ENCODE data around the gene SUN2. TPM values are rescaled to one million over a fixed set of nuclear protein-coding genes. Genes with fewer than 3 reads are reported as not detected.
A peak's percentile ranks its signal among the peaks of the same experiment; 100 is the strongest.

Gene SUN2
- total and polyA plus RNA-seq, 9 of the 15 experiments (the other 6 are each of a cell fraction or from before 2014, with no cell fraction given): 0.11 to 42.6 (median 16.7) TPM

DNA sequence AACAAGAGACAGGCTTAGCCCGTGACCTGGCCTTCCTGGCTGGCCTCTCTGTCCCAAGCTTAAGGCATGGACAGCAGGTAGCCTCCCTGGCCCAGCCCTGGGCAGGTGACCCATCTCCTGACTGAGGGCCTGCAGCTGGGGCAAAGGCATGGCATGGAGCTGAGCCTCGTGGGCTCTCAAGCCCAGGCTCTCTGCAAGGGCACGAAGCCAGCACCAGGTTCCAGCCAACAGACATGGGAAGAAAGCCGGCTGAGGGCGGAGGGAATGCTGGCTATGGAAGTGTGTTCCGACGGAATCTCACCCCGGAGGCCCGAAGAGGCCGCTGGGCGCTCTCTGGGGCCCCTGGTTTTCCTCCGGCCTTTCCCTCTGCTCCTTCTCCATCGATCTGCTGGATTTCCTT is 25.2 kb upstream of the SUN2 start:
- Histone ChIP-seq H2AFZ (ENCODE audit: low read depth, low read length) (no peak overlapping the region), H3K4me3 (no peak overlapping the region), H3K9me1 (ENCODE audit: control insufficient read depth, insufficient read depth, low read length) (no peaks in the 10 kb centered on the region), H3K27me3 (ENCODE audit: control insufficient read depth in 2 of 2, insufficient read depth in 2 of 2, low read length in 2 of 2) (no peaks in the 10 kb centered on the region), H3K9me3 (replicated peaks; ENCODE audit: control insufficient read depth, insufficient read depth, low read depth, low read length) (no peaks in the 10 kb centered on the region), H4K20me1 (replicated peaks; ENCODE audit: control insufficient read depth, insufficient read depth, low read length) (no peaks in the 10 kb centered on the region), H3K27ac (ENCODE audit: extremely low read depth, low read depth, low read length) (no peak overlapping the region), H3K4me1 (replicated peaks in 1 of 2; ENCODE audit: control insufficient read depth in 2 of 2, insufficient read depth in 2 of 2, low read length in 2 of 2) (peaks cover 33 to 44% of the 10 kb centered on the region in 2 experiments), H3K36me3 (ENCODE audit: control insufficient read depth, insufficient read depth, low read length) (no peaks in the 10 kb centered on the region), H3K4me2 (ENCODE audit: insufficient read depth, low read length) (no peak overlapping the region), H3K79me2 (ENCODE audit: control insufficient read depth, insufficient read depth, low read length) (no peaks in the 10 kb centered on the region; the same call in 2 of the 3 replicates), H3K9ac (ENCODE audit: insufficient read depth in 1 of 2, low read depth in 2 of 2, low read length in 2 of 2) (peak overlapping the region in 1 of 2 experiments; percentile 28; a peak in 2 of 4 replicates)
- no peak for ATAC-seq
- BruUV-seq (replicated peaks): no TSS peak
- no peak for DNase-seq (ENCODE audit: extremely low read depth in 1 of 4, low spot score in 3 of 4)
- no peak for TF ChIP-seq TAF1 (IDR thresholded peaks at IDR 0.05; ENCODE audit: control insufficient read depth, extremely low read depth, insufficient read depth, low read length, severe bottlenecking)
- no peak for TF ChIP-seq ARID2 (IDR thresholded peaks at IDR 0.05)
- TF ChIP-seq, protein P1, sequence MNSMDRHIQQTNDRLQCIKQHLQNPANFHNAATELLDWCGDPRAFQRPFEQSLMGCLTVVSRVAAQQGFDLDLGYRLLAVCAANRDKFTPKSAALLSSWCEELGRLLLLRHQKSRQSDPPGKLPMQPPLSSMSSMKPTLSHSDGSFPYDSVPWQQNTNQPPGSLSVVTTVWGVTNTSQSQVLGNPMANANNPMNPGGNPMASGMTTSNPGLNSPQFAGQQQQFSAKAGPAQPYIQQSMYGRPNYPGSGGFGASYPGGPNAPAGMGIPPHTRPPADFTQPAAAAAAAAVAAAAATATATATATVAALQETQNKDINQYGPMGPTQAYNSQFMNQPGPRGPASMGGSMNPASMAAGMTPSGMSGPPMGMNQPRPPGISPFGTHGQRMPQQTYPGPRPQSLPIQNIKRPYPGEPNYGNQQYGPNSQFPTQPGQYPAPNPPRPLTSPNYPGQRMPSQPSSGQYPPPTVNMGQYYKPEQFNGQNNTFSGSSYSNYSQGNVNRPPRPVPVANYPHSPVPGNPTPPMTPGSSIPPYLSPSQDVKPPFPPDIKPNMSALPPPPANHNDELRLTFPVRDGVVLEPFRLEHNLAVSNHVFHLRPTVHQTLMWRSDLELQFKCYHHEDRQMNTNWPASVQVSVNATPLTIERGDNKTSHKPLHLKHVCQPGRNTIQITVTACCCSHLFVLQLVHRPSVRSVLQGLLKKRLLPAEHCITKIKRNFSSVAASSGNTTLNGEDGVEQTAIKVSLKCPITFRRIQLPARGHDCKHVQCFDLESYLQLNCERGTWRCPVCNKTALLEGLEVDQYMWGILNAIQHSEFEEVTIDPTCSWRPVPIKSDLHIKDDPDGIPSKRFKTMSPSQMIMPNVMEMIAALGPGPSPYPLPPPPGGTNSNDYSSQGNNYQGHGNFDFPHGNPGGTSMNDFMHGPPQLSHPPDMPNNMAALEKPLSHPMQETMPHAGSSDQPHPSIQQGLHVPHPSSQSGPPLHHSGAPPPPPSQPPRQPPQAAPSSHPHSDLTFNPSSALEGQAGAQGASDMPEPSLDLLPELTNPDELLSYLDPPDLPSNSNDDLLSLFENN (IDR thresholded peaks at IDR 0.05; ENCODE audit: low read depth in 2 of 2, low read length in 2 of 2): no peak
- TF ChIP-seq, protein P2, sequence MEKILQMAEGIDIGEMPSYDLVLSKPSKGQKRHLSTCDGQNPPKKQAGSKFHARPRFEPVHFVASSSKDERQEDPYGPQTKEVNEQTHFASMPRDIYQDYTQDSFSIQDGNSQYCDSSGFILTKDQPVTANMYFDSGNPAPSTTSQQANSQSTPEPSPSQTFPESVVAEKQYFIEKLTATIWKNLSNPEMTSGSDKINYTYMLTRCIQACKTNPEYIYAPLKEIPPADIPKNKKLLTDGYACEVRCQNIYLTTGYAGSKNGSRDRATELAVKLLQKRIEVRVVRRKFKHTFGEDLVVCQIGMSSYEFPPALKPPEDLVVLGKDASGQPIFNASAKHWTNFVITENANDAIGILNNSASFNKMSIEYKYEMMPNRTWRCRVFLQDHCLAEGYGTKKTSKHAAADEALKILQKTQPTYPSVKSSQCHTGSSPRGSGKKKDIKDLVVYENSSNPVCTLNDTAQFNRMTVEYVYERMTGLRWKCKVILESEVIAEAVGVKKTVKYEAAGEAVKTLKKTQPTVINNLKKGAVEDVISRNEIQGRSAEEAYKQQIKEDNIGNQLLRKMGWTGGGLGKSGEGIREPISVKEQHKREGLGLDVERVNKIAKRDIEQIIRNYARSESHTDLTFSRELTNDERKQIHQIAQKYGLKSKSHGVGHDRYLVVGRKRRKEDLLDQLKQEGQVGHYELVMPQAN (IDR thresholded peaks at IDR 0.05; ENCODE audit: borderline replicate concordance): no peak
- TF ChIP-seq, protein P3, sequence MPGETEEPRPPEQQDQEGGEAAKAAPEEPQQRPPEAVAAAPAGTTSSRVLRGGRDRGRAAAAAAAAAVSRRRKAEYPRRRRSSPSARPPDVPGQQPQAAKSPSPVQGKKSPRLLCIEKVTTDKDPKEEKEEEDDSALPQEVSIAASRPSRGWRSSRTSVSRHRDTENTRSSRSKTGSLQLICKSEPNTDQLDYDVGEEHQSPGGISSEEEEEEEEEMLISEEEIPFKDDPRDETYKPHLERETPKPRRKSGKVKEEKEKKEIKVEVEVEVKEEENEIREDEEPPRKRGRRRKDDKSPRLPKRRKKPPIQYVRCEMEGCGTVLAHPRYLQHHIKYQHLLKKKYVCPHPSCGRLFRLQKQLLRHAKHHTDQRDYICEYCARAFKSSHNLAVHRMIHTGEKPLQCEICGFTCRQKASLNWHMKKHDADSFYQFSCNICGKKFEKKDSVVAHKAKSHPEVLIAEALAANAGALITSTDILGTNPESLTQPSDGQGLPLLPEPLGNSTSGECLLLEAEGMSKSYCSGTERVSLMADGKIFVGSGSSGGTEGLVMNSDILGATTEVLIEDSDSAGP (CRISPR knock-in tag; IDR thresholded peaks at IDR 0.05): no peak
- no peak for TF ChIP-seq SNRNP70 (optimal IDR thresholded peaks at IDR 0.05; ENCODE audit: low read depth, low read length)
- no peak for TF ChIP-seq TARDBP (IDR thresholded peaks at IDR 0.05)
- WGBS (ENCODE audit: insufficient coverage, low coverage, missing lambda C conversion rate): 93% methylated on average over 6 of the region's 13 CpGs
- in situ Hi-C loops (cut with MboI): no loop called here
- intact Hi-C loops (cut with micrococcal nuclease): no loop called here
- no peak for FAIRE-seq
- CTCF ChIA-PET (ENCODE audit: low intra/inter-chr PET ratio): no interaction called here
- POLR2A ChIA-PET: no interaction called here
